Esophagus muscularis mucosa (tissue), 4 donors: ENCODE measurements around the gene CEP57. TPM values are rescaled to one million over a fixed set of nuclear protein-coding genes. Genes with fewer than 3 reads are reported as not detected.
"Not testable (repeated sequence)": the region's sequence is repeated elsewhere in the genome, so short reads cannot be mapped to it uniquely, and the experiment has no call there.

ENCODE experiments used
- DNase-seq: peaks from one replicate; pipeline ENCODE4 v3.0.0-alpha.2; 2017; ENCODE audit errors: extremely low spot score
- H3K27ac ChIP-seq, 4 donors: fragments of 200-600 bp; sonication (generic); replicated peaks in 1 of 4; 1 replicate in 3 of 4; 2 replicates in 1 of 4; pipeline ENCODE4 v1.5.1; 2016 to 2019; ENCODE audit warnings: mild to moderate bottlenecking in 1 of 4
- H3K27me3 ChIP-seq, 4 donors: fragments of 200-600 bp; sonication (generic); one replicate each; pipeline versions ENCODE4 v1.5.1 to v1.6.0; 2016 to 2019
- H3K36me3 ChIP-seq, 4 donors: fragments of 200-600 bp; sonication (generic); one replicate each; pipeline ENCODE4 v1.5.1; 2016 to 2019
- H3K4me1 ChIP-seq, 4 donors: fragments of 200-600 bp; sonication (generic); one replicate each; pipeline ENCODE4 v1.5.1; 2016 to 2019
- H3K4me3 ChIP-seq, 4 donors: fragments of 200-600 bp; sonication (generic); 1 replicate in 2 of 4; 2 replicates in 2 of 4; pipeline ENCODE4 v1.5.1; 2016 to 2019; ENCODE audit warnings: mild to moderate bottlenecking in 4 of 4, moderate library complexity in 1 of 4
- H3K9me3 ChIP-seq, 4 donors: fragments of 200-600 bp; sonication (generic); 1 replicate in 3 of 4; 2 replicates in 1 of 4; pipeline ENCODE4 v1.5.1; 2016 to 2019
- EP300 ChIP-seq: sonication (generic); formaldehyde crosslinking; IDR thresholded peaks from one replicate; pipeline ENCODE4 v1.6.1; 2017; ENCODE audit warnings: antibody characterized with exemption
- POLR2A ChIP-seq: fragments of 450-650 bp; IDR thresholded peaks from one replicate; pipeline ENCODE4 v1.6.1; 2017; ENCODE audit warnings: antibody characterized with exemption, moderate library complexity, mild to moderate bottlenecking, low read depth
- POLR2AphosphoS5 ChIP-seq, 2 donors: sonication (generic); formaldehyde crosslinking; IDR thresholded peaks; one replicate each; pipeline ENCODE4 v1.6.1; 2017; ENCODE audit warnings: antibody characterized with exemption in 2 of 2
- WGBS: methylation state at CpG from one replicate; pipeline ENCODE4 v1.1.5; 2018; 5-methylcytosine and 5-hydroxymethylcytosine counted together
- intact Hi-C: fragments of 100-400 bp; cut with DNase I; formaldehyde crosslinking; loops from one replicate; pipeline ENCODE4 v1.15.1; 2023
- total RNA-seq, 4 donors: library from RNA; depleted of rRNA; stranded (reverse); fragments of >200 nt; gene quantifications; one replicate each; pipeline versions ENCODE4 v1.1.0 to v1.2.1, GENCODE V29; 2016
- TF ChIP-seq, protein P1 (sequence below), 3 experiments: fragments of 200-600 bp in 2 of 3; fragments of 450-650 bp in 1 of 3; sonication (generic) in 2 of 3; IDR thresholded peaks; one replicate each; pipeline ENCODE4 v1.5.1; 2017 to 2019; ENCODE audit warnings: antibody characterized with exemption in 3 of 3, mild to moderate bottlenecking in 2 of 3, moderate library complexity in 1 of 3

The CEP57 gene
- total RNA-seq, 4 donors from 2014 or later, result 22.9 to 46.9 (median 23.9) TPM

DNA sequence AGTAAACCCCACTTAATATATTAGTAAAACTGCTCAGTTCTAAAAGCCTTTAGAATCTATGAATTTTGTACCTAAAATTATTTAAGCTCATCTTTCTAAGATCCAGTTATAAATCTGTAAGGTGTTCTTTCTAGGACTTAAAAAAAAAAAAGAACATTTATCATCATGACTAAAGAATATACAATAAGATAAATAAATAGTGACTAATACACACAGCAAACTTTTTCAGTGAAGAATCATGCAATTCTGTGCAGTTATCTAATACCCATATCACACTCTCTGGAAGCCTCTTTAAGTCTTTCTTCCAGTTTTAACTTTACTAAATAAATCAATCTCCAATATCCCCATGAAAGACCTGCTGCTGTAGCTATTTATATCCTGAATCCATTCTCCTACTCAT is 59.8 kb downstream of the CEP57 start:
- Histone ChIP-seq H3K27ac (peak overlapping the region in 3 of 4 donors; percentile 22 to 66 (median 32)), H3K4me3 (no peak overlapping the region), H3K9me3 (no peaks in the 10 kb centered on the region), H3K36me3 (peaks cover under 1 to 46% (median 24%) of the 10 kb centered on the region in 4 donors), H3K4me1 (peaks cover 0 to 18% (median 9%) of the 10 kb centered on the region in 4 donors), H3K27me3 (no peaks in the 10 kb centered on the region)
- no peak for DNase-seq
- intact Hi-C loops, result no loop called here
- TF ChIP-seq POLR2A (no peak), POLR2AphosphoS5 (IDR thresholded peaks at IDR 0.05) (no peak), EP300 (no peak)
- TF ChIP-seq, protein P1, sequence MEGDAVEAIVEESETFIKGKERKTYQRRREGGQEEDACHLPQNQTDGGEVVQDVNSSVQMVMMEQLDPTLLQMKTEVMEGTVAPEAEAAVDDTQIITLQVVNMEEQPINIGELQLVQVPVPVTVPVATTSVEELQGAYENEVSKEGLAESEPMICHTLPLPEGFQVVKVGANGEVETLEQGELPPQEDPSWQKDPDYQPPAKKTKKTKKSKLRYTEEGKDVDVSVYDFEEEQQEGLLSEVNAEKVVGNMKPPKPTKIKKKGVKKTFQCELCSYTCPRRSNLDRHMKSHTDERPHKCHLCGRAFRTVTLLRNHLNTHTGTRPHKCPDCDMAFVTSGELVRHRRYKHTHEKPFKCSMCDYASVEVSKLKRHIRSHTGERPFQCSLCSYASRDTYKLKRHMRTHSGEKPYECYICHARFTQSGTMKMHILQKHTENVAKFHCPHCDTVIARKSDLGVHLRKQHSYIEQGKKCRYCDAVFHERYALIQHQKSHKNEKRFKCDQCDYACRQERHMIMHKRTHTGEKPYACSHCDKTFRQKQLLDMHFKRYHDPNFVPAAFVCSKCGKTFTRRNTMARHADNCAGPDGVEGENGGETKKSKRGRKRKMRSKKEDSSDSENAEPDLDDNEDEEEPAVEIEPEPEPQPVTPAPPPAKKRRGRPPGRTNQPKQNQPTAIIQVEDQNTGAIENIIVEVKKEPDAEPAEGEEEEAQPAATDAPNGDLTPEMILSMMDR (IDR thresholded peaks at IDR 0.05), result no peak

DNA sequence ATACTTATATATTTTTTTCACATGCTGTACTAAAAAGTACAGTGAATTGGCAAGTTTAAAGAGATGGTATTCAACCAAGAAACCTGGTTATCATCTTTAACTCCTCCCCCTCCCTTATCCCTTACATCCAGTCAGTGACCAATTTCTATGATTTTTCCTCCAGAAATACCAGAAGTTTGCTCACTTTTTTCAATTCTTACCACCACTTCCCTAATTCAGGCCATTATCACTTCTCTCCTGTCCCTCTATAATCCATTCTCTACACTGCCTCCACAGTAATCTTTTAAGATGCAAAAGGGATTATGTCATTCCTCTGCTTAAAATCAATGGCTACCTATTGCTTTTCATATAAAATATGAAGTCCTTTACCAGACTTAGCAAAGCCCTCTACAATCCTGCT is 62.8 kb downstream of the CEP57 start:
- TF ChIP-seq POLR2A (no peak), POLR2AphosphoS5 (IDR thresholded peaks at IDR 0.05) (no peak), EP300 (no peak)
- TF ChIP-seq, protein P1 (IDR thresholded peaks at IDR 0.05), result no peak
- DNase-seq, result no peak
- H3K9me3 ChIP-seq, result no peaks in the 10 kb centered on the region
- H3K27ac ChIP-seq, result no peak overlapping the region
- H3K27me3 ChIP-seq, result no peaks in the 10 kb centered on the region
- H3K4me3 ChIP-seq, result no peak overlapping the region
- peaks cover 0 to 18% (median 9%) of the 10 kb centered on the region in 4 donors for H3K4me1 ChIP-seq
- intact Hi-C loops, result no loop called here
- H3K36me3 ChIP-seq, result peaks cover 9 to 58% (median 21%) of the 10 kb centered on the region in 4 donors

DNA sequence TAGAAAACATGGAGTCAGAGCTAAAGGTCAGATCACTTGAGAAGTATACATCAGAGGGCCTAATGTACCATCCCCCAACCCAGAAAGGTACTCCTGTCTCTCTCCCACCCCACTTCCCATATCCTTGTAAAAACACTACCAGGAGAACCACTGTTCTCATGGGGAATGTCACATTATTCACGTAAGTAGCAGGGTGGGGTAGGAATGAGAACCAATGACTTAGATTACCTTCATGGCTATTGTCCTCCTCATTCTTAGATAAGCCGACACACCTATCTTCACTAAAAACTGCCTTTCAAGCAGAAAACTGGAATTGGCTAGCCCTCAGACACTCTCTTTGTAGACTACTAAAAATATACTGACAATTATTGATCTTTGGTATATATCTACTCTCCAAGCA is 63.6 kb downstream of the CEP57 start:
- Histone ChIP-seq H3K4me3 (no peak overlapping the region), H3K27ac (no peak overlapping the region), H3K27me3 (no peaks in the 10 kb centered on the region), H3K9me3 (no peaks in the 10 kb centered on the region), H3K36me3 (peaks cover 9 to 65% (median 24%) of the 10 kb centered on the region in 4 donors), H3K4me1 (peaks cover 0 to 16% (median 9%) of the 10 kb centered on the region in 4 donors)
- 91% methylated on average over 2 of the region's 2 CpGs for WGBS
- intact Hi-C loops, result no loop called here
- DNase-seq, result no peak
- TF ChIP-seq POLR2A, result no peak

DNA sequence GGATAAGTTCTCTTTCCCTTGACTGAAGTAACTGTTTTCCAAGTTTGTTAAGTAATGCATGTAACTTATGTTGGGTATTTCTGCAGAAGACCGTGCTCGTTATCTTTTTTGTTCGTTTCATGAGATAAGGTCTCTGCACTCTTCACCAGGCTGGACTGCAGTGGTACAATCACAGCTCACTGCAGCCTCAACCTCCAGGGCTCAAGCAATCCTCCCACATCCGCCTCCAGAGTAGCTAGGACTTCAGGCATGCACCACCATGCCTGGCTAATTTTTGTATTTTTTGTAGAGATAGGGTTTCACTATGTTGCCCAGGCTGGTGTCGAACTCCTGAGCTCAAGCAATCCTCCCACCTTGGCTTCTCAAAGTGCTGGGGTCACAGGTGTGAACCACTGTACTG is 64.1 kb downstream of the CEP57 start:
- H3K36me3 ChIP-seq, result peaks cover 9 to 65% (median 25%) of the 10 kb centered on the region in 4 donors
- intact Hi-C loops, H3K27me3 ChIP-seq, DNase-seq, H3K9me3 ChIP-seq, H3K27ac ChIP-seq, H3K4me3 ChIP-seq: not testable (repeated sequence)
- H3K4me1 ChIP-seq, result peaks cover 0 to 11% (median 6%) of the 10 kb centered on the region in 4 donors
- WGBS, result 94% methylated on average over 5 of the region's 5 CpGs

DNA sequence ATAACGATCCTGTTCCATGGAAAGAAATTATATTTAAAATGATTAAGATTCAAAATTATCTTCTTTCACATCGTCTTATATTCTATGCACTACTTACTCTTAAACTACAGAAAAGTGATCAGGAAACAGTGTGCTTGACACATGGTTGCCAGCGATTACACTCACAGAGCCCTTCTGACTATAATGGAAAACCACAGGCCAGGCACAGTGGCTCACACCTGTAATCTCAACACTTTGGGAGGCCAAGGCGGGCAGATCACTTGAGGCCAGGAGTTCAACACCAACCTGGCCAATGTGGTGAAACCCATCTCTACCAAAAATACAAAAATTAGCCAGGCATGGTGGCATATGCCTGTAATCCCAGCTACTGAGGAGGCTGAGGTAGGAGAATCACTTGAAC is 69.7 kb downstream of the CEP57 start:
- H3K27me3 ChIP-seq, H3K27ac ChIP-seq, H3K4me1 ChIP-seq, intact Hi-C loops, DNase-seq, H3K9me3 ChIP-seq, H3K4me3 ChIP-seq: not testable (repeated sequence)
- 95% methylated on average over 4 of the region's 4 CpGs for WGBS
- H3K36me3 ChIP-seq, result peaks cover 9 to 70% (median 30%) of the 10 kb centered on the region in 4 donors

DNA sequence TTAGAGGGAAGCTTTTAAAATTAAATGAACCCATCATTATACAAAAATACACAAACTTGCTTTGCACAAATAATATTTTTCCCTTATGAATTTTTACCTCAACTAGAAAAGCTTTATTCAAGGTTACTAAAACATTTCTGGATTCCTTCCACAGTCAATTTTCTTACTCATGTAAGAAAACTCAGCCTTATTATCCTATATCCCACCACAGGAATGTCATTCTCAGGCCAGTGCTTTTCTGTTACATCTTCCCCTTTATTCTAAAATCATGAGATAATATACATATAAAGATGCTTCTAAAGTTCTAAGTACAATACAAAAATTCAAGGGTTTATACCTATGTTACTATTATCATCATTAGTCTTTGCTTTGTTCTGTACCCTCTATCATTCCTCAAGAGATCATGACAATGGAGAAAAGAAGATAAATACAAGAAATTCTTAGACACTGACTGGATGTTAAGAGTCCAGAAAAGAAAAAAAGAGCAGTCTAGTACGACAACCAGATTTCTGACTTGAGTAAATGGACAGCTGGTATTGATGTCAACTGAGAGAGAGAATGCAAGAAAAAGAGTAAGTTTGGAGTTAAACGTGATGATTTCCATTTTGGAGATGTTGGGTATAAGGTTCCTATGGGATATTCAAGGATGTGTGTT is 73.3 kb downstream of the CEP57 start:
- Histone ChIP-seq H3K4me3 (no peak overlapping the region), H3K36me3 (peaks cover 0 to 41% (median 18%) of the 10 kb centered on the region in 4 donors), H3K9me3 (no peaks in the 10 kb centered on the region), H3K27ac (no peak overlapping the region), H3K4me1 (no peaks in the 10 kb centered on the region), H3K27me3 (no peaks in the 10 kb centered on the region)
- 93% methylated on average over 2 of the region's 2 CpGs for WGBS
- TF ChIP-seq, protein P1 (IDR thresholded peaks at IDR 0.05), result no peak
- TF ChIP-seq POLR2A (no peak), POLR2AphosphoS5 (IDR thresholded peaks at IDR 0.05) (no peak), EP300 (no peak)
- no peak for DNase-seq
- intact Hi-C loops, result no loop called here
